Endothelial cell (in vitro differentiated cells): Measurements from ENCODE around the gene TMIGD1. TPM values are rescaled to one million over a fixed set of nuclear protein-coding genes. Genes with fewer than 3 reads are reported as not detected.

Experiments
- DNase-seq: peaks from one replicate; pipeline ENCODE4 v3.0.0; 2021; ENCODE audit warnings: low spot score
- H3K27ac Mint-ChIP-seq: one replicate; pipeline ENCODE4 v1.8.0; 2021; ENCODE audit warnings: mixed read lengths, inconsistent platforms; ENCODE audit not compliant: unreplicated experiment
- H3K27me3 Mint-ChIP-seq: one replicate; pipeline ENCODE4 v1.8.0; 2021; ENCODE audit warnings: mild to moderate bottlenecking, moderate library complexity, mixed read lengths, inconsistent platforms; ENCODE audit not compliant: unreplicated experiment
- H3K36me3 Mint-ChIP-seq: one replicate; pipeline ENCODE4 v1.8.0; 2021; ENCODE audit warnings: mild to moderate bottlenecking, low read depth, mixed read lengths, inconsistent platforms; ENCODE audit not compliant: unreplicated experiment
- H3K4me1 Mint-ChIP-seq: one replicate; pipeline ENCODE4 v1.8.0; 2021; ENCODE audit warnings: mild to moderate bottlenecking, mixed read lengths, inconsistent platforms; ENCODE audit not compliant: unreplicated experiment
- H3K4me3 Mint-ChIP-seq: one replicate; pipeline ENCODE4 v1.8.0; 2021; ENCODE audit warnings: mild to moderate bottlenecking, mixed read lengths, inconsistent platforms; ENCODE audit not compliant: unreplicated experiment
- H3K9me3 Mint-ChIP-seq: one replicate; pipeline ENCODE4 v1.8.0; 2021; ENCODE audit warnings: mixed read lengths, inconsistent platforms; ENCODE audit not compliant: unreplicated experiment
- CTCF ChIP-seq: fragments of 200-600 bp; sonication (generic); IDR thresholded peaks from one replicate; pipeline ENCODE4 v1.5.0; 2021; ENCODE audit warnings: antibody characterized with exemption; ENCODE audit not compliant: unreplicated experiment
- total RNA-seq: library from RNA; stranded (reverse); fragmentation: NEBNext Ultra II Directional; extraction: Animal tissue kit (Norgen Biotek cat#: 25700); gene quantifications from one replicate; pipeline ENCODE4 v1.2.1, GENCODE V29; 2021; ENCODE audit not compliant: unreplicated experiment

The TMIGD1 gene
- total RNA-seq, 1 donor from 2014 or later: not detected

GRCh38 chr17:30267625-30268024, 66.2 kb downstream of the TMIGD1 start:
- Mint-ChIP-seq H3K27me3 (no peaks in the 10 kb centered on the region), H3K4me3 (no peak overlapping the region), H3K36me3 (peaks cover 16% of the 10 kb centered on the region), H3K27ac (no peak overlapping the region), H3K9me3 (no peaks in the 10 kb centered on the region), H3K4me1 (no peaks in the 10 kb centered on the region)
- no peak for DNase-seq
- no peak for TF ChIP-seq CTCF

Other genes starting within 250 kb of the TMIGD1 start
- 20.2 TPM for gene NSRP1, start 217.2 kb downstream of the TMIGD1 start, total RNA-seq
- gene SLC6A4, start 98.4 kb downstream of the TMIGD1 start, total RNA-seq: 1.0 TPM
- gene BLMH, start 42.1 kb downstream of the TMIGD1 start, total RNA-seq: 150 TPM
- 119 TPM for gene CPD, start 44.9 kb upstream of the TMIGD1 start, total RNA-seq
- 47.5 TPM for gene GOSR1, start 143.4 kb upstream of the TMIGD1 start, total RNA-seq